Activated T-helper 9 cell treated with anti-CD3 and anti-CD28 coated beads, Interleukin-2, amount 50 U/mL, for 16 hours (primary cell): ENCODE results near the gene BNIP5.

Source experiments
- DNase-seq: peaks from one replicate; pipeline ENCODE4 v3.0.0-alpha.2; 2020; ENCODE audit warnings: low read depth

BNIP5 gene, protein sequence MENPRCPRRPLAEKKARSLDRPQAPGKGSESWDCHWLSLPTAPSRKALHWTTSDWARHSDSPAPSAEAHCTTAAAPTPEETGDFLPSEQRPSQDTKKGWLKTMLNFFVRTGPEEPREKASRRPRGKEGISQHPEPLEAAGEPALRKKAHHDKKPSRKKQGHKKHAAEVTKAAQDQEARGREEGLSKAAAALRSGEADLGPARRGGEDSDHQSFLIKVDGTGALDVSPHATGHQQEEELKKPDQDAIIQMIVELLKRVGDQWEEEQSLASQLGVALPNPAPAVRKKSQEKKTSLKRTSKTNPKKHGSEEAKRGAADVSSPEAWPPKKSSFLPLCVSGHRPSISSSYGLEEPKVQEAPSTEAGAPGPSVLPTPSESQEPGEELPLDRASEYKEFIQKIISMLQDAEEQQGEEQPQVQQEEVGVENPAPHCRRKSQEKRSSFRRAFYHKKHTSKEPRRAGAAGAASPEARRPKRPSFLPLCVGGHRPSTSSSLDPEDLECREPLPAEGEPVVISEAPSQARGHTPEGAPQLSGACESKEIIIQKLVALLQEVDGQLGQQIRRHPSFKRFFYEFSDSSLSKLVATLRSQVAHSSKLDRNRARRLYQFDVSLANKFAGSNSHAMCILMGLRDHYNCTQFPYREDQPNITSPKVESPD

GRCh38 chr6:36336779-36337241 is at the start of gene BNIP5:
TSS of gene BNIP5 (minus strand) at chr6:36336888. CDS start at chr6:36330690, 6,198 bp downstream.
- no peak for DNase-seq

DNA sequence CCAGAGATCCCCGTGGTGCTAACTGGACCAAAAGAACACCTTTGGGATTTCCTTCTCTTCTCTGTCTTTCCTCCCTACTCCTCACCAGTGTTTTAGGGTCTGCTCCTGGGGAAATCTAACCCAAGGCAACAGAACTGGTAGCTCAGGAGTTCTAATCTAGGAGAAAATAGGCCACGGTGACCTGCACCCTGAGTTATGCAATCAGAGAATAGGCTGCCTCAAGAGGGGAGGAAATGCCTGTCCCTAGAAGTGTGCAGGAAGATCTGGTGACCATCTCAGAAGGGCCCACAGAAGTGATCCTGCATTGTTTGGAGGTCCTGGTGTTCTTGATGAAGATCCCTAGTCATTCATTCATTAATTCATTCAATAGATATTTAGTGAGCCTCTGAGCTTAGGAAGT is 47.4 kb upstream of the BNIP5 start:
- DNase-seq: no peak

GRCh38 chr6:36383606-36384005 is 46.9 kb upstream of the BNIP5 start:
- no peak for DNase-seq

DNA sequence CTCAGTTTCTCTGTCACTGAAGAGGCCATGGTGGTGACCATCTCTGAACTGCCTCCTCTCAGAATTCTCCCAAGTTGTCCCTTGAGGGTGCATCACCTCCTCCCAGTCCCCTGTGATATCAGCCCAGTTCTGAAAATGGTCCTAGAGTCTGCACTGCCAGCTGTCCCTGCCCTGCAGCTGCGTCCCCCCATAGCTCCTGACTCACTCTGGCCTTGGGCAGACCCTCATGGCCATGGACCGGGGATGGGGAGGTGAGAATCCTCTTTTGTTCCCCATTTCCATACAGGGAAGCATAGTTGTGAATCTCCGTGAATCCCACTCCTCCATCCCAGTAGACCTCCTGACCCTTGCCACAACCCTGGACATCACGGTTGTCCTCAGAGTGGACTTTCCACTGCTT is 46.3 kb upstream of the BNIP5 start:
- DNase-seq: no peak

DNA sequence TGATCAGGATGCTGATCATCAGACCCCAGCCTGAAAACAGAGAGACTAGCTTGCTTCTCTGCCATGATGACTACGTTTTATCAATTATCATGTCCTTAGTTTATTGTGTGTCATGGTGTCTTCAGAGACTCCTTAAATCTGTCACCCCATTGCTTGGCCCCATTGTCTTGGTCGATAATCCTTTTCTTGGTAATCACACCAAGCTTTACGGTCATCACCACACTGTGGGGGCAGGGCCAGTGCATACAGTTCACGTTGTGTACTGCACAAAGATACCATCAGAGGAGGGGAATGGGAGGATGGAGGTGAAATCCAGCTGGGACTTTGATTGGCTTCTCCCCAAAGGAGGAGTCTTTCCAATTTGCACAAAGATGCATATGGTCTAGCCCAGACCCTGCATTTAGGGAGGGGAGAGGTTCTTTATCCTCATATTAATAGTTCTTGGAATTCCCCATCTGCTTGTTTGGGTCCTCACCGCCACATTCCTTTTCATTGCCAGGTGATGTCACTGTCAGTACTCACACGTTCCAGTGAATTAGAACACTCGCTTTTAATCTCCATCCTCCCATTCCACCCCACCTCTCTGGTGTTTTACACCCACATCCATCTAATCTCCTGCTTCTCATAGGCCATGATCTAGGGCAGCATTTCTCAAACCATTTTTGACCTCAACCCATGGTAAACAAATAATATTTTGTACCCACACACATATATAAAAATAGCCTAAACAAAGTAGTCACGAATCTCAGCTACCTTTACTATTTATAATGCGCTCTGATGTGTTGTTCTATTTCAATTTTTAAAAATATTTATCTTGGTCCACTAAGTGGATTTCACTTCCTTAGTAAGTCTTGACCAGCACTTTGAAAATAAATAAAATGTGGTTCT is 45.1 kb upstream of the BNIP5 start:
- no peak for DNase-seq

GRCh38 chr6:36380166-36380565 is 43.5 kb upstream of the BNIP5 start:
- DNase-seq: no peak

DNA sequence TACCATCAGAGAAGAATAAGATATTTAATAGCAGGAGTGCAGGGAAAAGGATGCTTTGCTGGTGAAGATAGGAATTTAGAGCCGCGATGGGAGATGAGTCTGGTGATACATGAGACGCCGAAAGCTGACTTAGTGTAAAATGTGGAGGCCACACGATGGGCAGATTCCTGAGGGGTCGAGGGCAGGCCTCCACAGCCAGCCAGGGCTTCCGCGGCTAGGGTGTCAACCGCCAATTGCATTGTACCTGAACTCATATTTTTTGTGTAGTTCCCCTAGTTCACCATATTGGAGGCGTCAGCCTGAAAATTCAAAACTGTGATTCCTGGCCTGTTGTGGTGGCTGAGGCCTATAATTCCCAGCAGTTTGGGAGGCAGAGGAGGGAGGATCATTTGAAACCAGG is 42.2 kb upstream of the BNIP5 start:
- no peak for DNase-seq

DNA sequence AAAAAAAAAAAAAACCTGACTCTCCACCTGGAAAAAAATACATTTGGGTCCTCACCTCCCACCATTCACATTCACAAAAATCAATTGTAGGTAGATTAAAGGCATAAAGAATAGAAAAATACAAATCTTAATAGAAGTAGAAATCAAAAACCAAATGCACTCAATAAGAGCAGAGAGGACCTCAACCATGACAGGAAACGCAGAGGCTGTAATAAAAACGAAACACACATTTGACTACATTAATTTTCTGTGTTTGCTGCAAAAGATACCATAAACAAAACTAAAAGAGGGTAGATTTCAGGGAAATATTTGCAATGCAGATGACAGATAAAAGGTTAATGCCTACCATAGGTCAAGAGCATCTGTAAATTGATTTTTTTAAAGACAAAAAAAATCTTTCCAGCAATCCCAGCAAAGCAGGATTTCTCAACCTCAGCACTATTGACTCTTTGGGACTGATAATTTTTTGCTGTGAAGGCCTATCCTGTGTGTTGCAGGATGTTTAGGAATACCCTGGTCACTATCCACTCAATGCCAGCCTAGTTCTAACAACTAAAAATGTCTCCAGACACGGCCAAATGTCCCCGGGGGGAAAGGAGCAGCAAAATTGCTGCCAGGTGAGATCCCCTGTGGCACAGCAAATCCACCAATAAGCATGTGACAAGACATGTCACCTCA is 41.7 kb upstream of the BNIP5 start:
- DNase-seq: no peak

- DNase-seq: no peak
These were observed 40.9 kb upstream of the BNIP5 start for GRCh38 chr6:36377594-36377993.

GRCh38 chr6:36376742-36377141 is 40.1 kb upstream of the BNIP5 start:
- no peak for DNase-seq

- no peak for DNase-seq
These were observed 39.5 kb upstream of the BNIP5 start for GRCh38 chr6:36376183-36376582.

- DNase-seq: no peak
These were observed 39.0 kb upstream of the BNIP5 start for GRCh38 chr6:36375644-36376155.

- DNase-seq: no peak
These were observed 38.3 kb upstream of the BNIP5 start for GRCh38 chr6:36374972-36375371.

DNA sequence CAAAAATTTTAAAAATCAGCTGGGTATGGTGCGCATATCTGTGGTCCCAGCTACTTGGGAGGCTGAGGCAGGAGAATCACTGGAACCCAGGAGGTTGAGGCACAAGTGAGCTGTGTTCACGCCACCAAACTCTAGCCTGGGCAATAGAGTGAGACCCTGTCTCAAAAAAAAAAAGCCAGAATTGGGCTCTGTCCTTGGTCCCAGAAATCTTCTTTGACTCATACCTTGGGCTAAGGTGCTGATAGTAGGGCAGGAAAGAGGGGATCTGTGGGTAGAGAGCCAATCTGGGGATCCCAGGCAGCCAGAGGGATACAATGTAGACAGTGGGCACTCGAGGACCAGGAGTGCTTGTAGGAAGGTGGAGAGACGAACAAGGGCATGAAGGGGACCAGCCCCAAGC is 37.5 kb upstream of the BNIP5 start:
- DNase-seq: no peak

DNA sequence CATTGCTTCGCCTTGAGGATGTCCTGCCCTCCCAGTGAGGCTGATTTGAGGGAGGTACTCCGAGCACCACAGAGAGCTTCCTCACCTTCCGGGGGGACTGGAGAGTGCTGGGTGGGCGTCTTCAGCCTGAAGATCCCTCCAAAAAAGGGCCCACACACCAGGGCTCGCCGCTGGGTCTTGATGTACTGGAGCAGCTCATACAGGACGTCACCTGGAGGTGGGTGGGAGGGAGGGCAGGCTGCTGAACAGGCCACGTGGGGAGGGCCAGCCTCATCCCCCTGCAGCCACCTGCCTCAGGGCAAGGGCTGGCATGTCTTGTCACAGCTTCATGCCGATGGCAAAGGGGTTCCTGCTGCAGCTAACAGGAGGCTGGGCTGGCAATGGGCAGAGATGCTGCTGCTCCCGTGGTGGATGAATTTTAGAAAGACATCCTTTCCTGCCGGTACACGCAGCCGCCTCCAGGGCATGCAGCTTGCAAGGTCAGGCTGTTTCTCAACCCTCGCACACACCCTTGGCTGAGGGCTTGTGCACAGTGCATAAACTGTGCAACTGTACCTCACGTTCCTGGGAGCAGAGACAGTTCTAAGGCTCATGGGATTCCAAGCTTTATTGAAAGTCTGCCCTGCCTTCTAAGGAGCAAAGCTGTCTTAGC is 36.8 kb upstream of the BNIP5 start:
- no peak for DNase-seq

DNA sequence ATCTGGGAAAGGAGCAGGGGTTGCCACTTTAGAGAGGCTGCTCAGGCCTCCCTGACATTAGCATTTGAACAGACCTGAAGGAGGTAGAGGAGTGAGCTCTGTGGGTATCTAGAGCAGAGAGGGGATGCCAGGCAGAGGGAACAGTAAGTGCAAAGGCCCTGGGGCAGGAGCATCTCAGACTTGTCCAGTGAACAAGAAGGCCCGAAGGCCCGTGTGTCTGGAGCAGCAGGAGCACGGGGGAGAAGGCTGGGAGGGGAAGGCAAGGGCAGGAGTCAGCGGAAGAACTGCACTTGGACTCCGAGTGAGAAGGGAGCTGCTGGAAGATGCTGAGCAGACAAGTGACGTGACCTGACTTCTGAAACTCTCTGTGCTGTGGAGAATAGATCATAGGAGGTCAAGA is 35.4 kb upstream of the BNIP5 start:
- DNase-seq: no peak

DNA sequence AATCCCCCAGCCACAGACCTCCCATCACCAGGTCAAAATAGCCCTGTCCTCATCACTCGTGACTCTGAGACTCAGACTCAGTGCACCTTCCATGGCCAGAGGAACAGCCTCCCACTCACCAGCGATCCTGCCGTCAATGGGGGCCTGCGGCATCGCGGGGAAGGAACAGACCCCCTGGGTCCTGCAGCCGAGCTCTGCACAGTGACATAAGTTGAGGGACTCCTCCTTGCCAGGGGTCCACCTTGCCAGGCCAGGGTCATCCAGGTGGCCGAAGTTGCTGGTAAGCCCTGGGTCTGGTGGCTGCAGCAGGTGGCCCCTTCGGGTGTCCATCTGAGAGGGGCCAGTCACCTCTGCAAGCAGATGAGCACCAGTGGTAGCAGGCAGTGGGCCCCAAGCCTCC is 34.5 kb upstream of the BNIP5 start:
- DNase-seq: no peak

GRCh38 chr6:36370638-36371037 is 34.0 kb upstream of the BNIP5 start:
- DNase-seq: no peak

- DNase-seq: no peak
These were observed 32.5 kb upstream of the BNIP5 start for GRCh38 chr6:36368921-36369865.

DNA sequence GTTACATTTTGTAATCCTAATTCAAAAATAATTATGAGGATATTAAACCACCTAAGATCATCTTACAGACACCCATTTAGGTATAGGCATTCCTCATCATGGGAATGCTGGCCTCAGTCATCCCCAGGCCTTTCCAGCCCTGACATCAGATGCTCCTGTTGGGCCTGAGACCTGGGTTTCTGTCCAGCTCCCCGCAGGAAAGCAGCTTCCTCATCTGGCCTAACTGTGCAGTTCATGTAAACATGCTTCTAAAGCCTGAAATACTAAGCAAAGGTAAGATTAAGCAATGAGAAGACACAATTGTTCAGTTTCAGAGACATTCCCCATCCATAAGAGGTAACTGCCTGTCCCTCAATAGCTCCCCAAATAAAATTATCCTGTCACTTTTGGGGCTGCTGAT is 31.7 kb upstream of the BNIP5 start:
- no peak for DNase-seq
